HEK293T (cell line): ENCODE results near the gene MT1E.

Experiments used
- BHLHE40 ChIP-seq: fragments of 450-650 bp; IDR thresholded peaks from 2 replicates; pipeline ENCODE4 v1.6.1; 2016; ENCODE audit warnings: mild to moderate bottlenecking, moderate library complexity, borderline replicate concordance
- ELF4 ChIP-seq: fragments of 450-650 bp; IDR thresholded peaks from 2 replicates; pipeline ENCODE4 v1.6.1; 2017; ENCODE audit warnings: antibody characterized with exemption
- HDGF ChIP-seq: fragments of 450-650 bp; IDR thresholded peaks from 2 replicates; pipeline ENCODE4 v1.6.1; 2017; ENCODE audit warnings: antibody characterized with exemption, borderline replicate concordance
- SP1 ChIP-seq: fragments of 450-650 bp; IDR thresholded peaks from 2 replicates; pipeline ENCODE4 v1.6.1; 2017
- SUZ12 ChIP-seq: fragments of 450-650 bp; IDR thresholded peaks from 2 replicates; pipeline ENCODE4 v1.6.1; 2016; ENCODE audit warnings: mild to moderate bottlenecking

GRCh38 chr16:56632156-56632847, 6.7 kb downstream of the MT1E start, which contains the start of gene MT1M:
- TF ChIP-seq ELF4 = no peak
- no peak for TF ChIP-seq HDGF
- TF ChIP-seq SUZ12 = no peak
- no peak for TF ChIP-seq SP1
- no peak for TF ChIP-seq BHLHE40
